Hippocampal formation (tissue), 2 donors: Measurements from ENCODE around the gene NCLN.
"Not testable (repeated sequence)": the region's sequence is repeated elsewhere in the genome, so short reads cannot be mapped to it uniquely, and the experiment has no call there.

ENCODE experiments used
- DNase-seq, 2 donors: peaks; one replicate each; lab custom pipeline; 2025; lab: John Stamatoyannopoulos, UW

The NCLN gene

DNA sequence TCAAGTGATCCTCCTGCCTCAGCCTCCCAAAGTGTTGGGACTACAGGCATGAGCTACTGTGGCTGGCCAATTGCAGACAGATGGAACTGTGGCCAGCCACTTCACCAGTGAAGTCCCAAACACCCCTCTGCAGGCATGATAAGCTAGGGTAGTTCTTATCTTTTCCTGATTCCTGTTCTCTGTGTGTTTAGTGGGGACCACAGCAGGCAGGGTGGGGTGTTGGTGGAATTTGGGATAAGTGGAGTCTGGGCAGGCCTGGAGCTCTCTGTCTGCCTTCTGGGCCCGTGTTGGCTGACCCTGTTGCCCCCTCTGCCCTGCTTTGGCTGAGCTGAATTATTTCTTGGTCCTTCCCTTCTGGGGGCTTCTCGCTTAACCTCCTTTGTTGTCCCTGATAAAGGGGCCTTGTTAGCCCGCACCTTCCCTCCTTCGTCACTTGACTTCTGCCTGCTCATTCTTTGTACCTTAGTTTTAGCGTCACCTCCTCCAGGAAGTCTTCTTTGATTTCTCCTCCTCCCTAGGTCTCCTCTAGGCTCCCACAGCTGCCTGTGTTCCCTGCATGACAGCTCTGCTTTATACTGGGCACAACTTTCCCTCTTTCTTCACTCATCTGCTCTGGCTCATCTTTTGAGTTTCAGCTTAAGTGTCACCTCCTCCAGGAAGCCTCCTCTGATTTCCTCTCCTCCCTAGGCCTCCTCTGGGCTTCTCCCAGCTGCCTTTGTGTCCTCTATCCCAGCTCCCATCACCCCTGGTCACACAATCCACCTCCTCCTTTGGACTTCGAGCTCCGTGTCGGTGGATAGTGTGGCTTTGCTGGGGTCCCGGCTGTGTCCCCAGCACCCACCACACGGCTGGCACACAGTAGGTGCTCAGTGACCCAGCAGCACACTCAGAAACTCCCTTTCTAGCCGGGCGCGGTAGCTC, 1.7 kb upstream of the NCLN start:
- no peak for DNase-seq

DNA sequence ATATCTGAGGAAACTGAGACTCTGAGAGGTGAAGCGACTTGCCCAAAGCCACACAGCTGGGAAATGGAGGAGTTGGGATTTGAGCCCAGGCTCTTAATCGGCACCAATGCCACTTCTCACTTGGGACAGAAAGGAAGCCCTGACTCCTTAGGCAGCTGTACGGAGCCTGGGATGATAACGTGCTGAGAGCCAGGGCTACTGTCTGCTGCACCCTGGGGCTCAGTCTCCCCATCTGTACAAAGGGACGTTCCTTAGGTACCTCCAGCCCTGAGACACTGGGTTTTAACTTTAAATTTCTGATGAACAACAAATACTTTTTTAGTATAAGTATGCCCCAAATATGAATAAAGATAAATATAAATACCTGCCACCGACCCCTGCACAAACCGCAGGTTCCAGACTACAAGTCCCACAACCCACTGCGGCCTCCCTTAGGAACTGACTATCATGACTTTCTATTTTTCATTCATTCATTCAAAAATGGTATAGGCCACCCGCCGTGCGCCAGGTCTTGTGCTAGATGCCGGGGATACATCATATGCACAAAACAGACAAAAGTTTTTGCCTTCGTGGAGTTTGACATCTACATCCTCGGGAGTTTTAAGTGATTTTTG, 776 bp upstream of the NCLN start:
- peak; percentile 82 to 83 for DNase-seq

DNA sequence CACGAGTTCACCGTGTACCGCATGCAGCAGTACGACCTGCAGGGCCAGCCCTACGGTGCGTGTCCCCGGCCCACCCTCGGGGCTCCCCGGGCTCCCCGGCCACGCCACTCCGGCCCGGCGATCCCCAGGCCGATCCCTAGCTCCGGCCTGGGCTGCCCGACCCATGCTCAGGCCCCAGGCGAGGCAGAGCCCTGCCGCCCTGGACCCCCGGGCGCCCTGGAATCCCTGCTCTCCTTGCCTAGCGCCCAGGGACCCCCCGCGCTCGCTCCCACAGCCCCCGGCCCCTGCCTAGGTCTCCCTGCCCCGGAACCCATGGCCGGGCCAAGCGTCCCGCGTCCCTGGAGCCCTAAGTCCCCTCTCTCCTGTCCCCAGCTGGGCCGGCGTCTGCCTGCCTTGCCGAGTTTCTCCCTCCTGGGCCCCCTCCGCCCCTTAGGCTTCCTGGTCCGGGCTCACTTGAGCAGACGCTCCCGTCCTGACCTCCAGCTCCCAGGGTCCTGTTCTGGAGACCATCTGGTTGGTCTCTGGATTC, 494 bp downstream of the NCLN start:
- DNase-seq: no peak

DNA sequence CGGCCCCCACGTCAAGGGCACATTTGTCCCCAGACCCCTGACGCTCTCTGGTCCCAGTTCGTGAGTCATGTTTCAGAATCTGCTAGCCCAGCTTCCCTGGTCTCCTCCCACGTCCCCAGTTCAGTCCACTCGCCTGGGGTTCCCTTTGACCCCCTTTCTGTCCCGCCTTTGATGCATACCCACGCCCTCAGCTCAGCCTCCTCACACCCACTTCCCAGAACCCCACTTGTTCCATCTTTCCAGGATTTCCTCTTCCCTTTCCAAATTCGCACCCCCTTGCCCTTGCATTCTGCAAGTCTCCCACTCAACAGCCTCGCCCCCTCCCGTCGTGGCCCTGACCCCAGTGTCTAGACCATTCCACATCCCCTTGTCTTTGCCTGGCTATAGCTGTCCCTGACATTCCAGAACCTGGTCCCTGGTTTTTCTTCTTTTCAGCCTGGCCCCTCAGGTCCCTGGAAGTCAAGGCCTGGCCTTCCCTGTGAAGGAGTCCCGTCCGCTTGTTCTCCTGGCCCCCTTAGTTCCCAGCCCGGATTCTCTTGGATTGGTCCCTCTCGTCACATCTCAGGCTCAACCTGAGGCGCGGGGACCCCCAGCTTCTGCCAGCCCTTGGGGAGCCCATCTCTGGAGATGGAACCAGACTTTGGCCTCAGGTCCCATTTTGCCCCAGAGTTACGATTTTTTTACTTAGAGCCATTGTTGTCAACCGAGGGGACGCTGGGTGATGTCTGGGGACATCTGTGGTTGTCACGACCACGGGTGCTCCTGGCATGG, 1.3 kb downstream of the NCLN start:
- no peak for DNase-seq

DNA sequence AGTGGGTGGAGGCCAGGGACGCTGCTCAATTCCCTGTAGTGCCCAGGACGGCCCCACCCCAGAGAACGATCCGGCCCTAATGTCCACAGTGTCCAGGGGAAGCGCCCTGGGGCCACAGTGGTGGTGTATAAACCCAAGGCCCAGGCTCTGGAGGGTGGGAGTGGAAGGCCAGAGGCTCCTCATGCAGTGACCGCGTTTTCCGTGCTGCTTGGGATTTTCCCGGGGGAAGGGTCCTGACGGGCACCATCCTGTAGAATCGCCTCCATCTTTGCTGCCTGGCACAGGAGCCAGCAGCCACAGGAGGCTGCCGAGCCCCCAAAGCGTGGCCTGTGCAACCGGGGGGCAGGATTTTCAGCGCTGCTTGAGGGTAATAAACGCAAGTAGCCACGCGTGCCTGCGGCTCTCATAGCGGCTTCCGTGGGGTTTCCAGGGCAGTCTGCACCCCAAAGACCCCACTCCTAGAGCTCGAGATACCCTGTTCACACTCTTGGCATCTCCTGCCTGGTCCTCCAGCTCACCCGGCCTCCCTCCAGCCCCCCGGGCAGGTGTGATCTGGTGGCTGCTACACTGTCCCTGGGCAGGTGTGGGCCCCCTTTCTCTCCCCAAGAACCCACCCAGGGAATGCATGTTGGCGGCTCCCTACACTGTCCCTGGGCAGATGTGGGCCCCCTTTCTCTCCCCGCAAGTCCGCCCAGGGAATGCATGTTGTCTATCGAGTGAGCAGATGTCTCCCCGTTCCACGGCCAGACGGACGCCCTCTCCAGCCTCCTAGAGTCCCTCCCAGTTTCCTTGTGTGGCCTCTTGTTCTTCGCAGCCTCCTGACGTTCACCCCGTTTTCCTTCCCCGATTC, 2.2 kb downstream of the NCLN start:
- no peak for DNase-seq

DNA sequence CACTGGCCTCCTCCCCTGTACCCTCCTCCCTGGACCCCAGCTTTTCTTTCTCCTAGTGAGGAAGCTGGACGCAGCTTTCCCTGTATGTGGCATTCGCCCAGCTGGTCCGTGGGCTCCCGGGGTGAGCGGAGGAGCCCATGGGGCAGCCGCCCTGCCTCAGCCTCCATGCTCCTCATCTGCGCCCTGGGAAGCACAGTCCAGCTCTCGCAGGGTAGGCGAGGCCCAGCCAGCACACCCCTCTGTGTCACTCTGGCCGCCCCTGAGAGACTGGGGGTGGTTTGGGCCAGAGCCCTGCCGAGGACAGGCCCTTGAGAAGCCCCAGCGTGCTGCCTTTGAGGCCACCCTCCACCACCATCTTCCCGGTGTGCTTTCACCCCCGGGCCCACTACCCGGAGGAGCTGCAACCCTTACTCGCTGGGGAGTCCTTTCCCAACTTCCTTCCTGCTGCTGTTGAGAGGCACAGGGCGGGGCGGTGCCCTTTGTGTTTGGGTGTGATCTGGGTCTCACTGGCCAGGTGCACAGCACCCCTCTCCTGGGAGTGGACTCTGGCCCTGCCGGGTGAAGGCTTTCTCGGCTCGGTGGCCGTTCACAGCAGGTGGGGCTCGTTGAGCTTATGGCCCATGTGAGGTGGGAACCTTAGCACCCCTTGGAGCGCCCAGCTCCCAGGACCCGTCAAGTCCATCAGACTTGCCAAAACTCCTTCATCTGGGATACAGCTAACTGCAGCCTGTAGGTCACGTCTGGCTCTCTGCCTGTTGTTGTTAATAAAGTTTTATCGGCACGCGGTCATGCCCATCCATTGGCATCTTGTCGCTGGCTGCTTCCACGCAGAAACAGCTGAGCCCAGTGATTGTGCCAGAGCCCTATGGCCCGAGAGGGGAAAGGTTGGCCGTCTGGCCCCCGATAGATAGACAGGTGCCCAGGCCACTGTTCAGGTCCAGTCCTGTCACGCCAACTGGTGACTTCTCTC, 3.2 kb downstream of the NCLN start:
- DNase-seq: no peak

DNA sequence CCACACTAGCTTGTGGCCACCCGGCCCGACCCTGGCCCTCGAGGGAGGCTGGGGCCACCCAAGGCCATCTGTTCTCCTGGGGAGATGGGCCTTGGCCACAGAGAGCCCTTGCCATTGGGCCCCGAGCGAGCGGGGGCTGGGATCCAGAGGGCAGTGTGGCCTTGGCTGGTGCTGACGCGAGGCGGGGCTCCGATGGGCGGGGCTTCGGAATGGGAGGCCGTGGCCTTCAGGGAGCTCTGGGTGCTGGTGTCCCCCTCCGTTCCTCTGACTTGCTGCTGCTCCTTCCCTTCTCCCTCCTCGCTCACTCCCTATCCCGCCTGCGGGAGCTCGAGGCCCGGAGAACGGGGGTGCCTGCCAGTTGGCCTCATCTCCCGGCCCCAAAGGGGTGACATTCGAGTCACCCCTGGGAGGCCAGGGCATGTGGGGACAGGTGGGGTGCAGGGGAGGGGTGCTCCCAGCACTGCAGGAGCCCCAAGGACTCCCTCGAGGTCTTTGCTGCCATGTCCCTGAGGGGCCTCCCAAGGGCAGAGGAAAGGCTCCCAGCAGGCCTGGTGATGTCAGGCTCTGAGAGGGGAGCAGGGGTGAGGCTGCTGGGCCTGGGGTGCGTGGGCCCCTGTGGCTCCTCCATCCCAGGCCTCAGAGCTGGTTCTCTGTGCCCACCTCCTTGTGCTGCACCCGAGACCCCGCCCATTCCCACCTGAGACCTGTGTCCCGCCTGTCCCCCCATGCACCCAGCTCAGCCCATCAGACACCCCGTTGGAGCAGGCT, 4.2 kb downstream of the NCLN start:
- no peak for DNase-seq

DNA sequence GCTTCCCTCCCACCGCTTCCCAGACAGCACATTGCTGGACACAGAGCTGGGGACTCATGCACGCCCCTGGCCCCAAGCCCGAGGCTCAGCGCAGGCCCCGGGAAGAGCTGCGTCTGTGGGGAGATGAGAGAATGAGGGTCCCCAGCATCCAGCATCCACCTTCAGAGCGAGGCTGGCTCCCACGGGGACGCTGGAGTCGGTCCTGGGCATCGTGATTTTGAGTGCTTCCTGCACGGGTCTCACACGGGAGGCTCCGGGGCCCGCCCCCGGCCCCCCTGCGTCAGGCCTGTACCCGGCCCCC, 4.7 kb downstream of the NCLN start:
- DNase-seq: no peak

DNA sequence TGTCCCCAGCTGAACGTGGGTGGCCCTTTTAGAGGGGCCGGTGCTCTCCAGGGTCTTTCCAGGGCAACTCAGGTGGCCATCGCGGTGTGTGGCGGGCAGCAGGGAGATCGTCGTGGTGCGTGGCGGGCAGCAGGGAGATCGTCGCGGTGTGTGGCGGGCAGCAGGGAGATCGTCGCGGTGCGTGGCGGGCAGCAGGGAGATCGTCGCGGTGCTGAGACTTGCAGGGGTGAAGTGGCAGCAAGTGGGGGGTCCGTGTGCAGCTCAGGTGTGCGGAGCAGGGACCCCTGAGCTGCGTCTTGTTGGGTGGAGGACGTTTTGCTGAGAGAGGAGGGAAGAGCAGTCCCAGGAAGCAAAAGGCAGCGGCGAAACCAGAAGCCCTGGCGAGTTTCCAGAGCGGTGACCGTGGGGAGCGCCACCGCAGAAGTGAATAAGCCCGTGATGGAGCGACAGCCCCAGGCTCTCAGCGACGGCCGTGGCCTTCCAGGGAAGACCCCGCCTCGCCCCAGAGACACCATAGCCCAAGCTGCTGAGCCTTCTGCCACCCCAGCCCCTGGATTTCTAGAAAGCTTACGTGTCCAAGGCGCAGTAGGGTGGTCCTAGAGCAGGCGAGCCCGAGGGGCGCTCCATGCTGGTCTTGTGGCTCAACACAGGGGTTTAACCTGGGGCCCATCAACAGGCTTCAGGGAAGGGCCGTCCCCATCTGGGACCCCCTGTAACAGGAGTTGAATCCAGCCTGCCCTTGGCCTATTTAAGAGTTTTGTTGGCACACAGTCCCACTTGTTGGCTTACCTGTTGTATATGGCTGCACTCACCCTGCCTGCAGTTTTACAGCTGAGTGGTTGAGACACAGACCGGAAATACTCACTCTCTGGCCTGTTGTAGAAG, 5.4 kb downstream of the NCLN start:
- DNase-seq: no peak

DNA sequence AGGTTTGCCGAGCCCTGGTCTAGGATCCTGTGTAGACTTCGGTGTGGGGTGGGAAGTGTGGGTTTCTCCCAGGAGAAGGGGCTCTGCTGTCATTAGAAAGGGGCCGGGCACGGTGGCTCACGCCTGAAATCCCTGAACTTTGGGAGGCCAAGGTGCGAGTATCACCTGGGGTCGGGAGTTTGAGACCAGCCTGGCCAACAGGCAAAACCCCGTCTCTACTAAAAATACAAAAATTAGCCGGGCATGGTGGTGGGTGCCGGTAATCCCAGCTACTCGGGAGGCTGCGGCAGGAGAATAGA, 6.0 kb downstream of the NCLN start:
- DNase-seq: not testable (repeated sequence)

DNA sequence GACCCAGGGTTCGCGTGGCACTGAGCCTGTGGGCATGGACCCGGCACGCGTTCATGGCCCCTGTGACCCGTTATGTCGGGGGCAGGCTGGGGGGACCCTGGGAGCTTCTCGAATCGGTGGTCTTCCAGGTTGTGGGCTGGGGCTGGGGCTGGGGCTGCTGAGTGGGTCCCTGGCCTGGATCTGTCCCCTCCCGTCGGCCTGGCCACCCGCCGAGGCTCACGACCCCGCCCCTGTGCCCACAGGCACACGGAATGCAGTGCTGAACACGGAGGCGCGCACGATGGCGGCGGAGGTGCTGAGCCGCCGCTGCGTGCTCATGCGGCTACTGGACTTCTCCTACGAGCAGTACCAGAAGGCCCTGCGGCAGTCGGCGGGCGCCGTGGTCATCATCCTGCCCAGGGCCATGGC, 6.5 kb downstream of the NCLN start:
- DNase-seq: no peak

DNA sequence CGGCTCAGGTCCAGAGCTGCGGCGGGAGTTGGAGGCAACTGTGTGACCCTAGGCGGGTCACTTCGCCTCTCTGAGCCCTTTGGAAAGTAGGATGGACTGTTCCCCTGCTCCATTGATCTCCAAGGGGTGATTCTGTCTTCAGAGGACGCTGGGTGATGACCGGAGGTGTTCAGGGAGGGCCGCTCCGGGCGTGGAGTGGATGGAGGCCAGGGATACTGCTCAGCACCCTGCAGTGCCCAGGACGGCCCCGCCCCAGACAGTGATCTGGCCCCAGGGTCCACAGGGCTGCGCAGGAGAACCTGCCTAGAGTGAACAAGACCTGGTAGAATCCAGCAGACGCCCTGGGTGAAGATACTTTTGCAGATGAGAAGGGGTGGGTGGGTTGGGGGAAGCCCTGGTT, 7.0 kb downstream of the NCLN start:
- DNase-seq: no peak

DNA sequence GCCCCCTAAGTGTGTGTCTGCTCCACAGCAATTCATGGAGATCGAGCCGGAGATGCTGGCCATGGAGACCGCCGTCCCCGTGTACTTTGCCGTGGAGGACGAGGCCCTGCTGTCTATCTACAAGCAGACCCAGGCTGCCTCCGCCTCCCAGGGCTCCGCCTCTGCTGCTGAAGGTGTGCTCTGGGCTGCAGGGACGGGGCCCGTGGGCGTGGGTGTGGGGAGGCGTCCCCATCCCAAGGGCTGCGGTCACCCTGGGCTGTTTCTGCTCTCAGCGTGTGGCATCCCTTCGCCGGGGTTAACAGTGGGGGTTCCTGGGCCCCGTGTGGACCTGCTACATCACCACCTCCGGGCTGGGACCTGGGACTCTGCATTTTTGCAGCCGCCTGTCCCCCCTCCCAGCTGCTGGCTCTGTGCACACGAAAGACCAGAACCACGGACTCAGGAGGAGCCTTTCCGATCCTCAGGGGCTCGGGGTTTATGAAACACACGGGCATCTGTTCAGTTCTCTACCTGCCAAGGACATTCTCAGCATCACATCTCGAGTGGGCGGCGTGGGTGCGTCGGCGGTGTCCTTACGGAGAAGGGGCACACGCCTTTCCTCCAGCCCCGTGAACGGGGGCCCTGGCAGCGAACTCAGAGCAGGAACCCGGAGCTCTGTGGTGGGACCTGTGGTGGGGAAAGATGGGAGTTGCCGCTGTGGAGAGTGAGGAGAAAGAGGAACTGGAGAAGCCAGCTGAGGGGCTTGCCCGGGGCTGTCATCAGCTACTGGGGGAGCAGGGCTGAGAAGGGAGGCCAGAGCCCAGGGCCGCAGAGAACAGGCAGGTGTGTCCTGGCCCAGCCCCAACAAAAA, 7.8 kb downstream of the NCLN start:
- DNase-seq: no peak

DNA sequence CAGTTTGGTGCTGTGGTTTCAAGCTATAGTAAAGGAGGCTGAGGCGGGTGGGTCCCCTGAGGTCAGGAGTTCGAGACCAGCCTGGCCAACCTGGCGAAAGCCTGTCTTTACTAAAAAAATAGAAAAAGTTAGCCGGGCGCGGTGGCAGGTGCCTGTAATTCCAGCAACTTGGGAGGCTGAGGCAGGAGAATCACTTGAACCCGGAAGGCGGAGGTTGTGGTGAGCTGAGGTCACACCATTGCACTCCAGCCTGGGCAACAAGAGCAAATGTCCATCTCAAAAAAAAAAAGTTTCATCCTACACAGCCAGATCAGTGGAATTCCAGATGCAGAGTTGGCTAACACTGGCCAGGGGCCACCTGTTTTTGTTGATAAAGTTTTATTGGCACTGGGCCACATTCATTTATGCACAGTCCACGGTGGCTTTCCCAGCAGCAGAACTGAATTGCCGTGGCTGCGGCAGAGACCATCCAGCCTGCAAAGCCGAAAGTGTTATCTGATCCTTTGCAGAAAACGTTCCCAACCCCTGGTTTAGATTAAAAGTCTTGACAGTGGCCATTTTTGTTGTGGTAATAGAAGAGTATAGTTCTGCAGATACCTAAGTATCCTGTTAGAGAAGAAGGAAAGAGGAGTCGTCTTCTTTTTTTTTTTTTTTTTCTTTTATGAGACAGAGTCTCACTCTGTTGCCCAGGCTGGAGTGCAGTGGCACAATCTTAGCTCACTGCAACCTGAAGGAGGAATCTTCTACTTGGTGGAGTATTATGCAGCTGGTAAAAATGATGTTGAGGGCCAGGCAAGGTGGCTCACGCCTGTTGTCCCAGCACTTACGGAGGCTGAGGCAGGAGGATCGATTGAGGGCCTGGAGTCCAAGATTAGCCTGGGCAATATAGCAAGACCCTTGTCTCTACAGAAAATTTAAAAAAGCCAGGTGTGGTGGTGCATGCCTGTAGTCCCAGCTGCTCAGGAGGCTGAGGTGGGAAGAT, 8.7 kb downstream of the NCLN start:
- no peak for DNase-seq

DNA sequence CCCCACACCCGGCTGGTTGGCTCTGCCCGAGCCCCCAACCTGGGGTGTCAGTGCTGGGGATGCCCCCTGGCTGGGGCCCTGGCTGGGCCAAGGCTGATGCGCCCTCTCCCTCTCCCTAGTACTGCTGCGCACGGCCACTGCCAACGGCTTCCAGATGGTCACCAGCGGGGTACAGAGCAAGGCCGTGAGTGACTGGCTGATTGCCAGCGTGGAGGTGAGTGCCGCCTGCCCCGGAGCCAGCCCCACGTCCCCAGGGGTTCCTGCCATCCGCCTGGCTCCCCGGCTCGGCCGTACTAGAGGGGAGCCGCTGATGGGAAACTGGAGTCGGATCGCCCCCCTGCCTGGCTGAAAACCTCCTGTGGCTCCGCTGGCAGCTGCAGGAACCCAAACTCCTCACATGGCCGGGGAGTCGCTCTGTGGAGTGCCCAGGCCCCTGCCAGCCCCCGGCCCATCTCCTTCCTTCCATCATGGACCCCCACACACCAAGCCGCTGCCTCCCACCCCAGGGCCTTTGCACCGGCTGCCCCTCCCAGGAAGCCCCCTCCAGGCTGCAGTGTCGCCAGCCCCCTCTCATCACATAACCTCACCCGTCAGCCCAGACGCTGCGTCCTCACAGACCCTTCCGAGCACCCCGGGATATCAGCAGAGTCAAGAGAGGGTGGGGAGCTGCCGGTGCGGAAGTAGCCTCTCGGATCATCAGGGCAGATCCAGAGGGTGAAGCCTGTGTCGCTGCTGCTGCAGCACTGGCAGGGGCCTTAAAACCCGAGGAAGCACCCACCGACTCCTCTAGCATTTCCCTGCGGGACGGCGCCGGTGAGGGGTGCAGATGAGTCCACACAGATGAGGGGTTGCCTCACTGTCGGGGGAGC, 10.6 kb downstream of the NCLN start:
- DNase-seq: no peak

DNA sequence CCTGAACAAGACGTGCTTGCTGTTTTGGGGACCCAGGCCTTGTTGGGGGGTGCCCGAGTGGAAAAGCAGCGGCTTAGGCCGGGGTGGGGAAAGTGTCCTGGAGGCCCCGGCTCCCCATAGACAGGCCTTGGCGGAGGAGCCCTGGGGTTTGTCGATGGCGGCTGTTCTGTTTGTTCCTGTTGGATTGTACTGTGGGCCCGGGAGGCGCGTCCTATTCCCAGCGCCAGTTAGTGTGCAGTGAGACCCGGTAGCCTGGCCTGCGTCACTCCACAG, 11.1 kb downstream of the NCLN start:
- no peak for DNase-seq
